ENCODE data around the gene SETBP1. TPM values are rescaled to one million over a fixed set of nuclear protein-coding genes. Genes with fewer than 3 reads are reported as not detected.

The SETBP1 gene
- total RNA-seq, 1 donor from 2014 or later, result 131 TPM

GRCh38 chr18:44701227-44701626 is 20.5 kb downstream of the SETBP1 start:
- peak; percentile 22 for DNase-seq (ENCODE audit: low spot score)
- peaks cover 3% of the 10 kb centered on the region for H3K27me3 Mint-ChIP-seq (ENCODE audit: unreplicated experiment)
- H3K4me1 Mint-ChIP-seq (ENCODE audit: unreplicated experiment), result peaks cover 50% of the 10 kb centered on the region
- H3K4me3 Mint-ChIP-seq (ENCODE audit: unreplicated experiment), result peak overlapping the region; percentile 86
- TF ChIP-seq, protein P1, sequence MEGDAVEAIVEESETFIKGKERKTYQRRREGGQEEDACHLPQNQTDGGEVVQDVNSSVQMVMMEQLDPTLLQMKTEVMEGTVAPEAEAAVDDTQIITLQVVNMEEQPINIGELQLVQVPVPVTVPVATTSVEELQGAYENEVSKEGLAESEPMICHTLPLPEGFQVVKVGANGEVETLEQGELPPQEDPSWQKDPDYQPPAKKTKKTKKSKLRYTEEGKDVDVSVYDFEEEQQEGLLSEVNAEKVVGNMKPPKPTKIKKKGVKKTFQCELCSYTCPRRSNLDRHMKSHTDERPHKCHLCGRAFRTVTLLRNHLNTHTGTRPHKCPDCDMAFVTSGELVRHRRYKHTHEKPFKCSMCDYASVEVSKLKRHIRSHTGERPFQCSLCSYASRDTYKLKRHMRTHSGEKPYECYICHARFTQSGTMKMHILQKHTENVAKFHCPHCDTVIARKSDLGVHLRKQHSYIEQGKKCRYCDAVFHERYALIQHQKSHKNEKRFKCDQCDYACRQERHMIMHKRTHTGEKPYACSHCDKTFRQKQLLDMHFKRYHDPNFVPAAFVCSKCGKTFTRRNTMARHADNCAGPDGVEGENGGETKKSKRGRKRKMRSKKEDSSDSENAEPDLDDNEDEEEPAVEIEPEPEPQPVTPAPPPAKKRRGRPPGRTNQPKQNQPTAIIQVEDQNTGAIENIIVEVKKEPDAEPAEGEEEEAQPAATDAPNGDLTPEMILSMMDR (IDR thresholded peaks at IDR 0.05; ENCODE audit: unreplicated experiment), result no peak
- H3K27ac Mint-ChIP-seq (ENCODE audit: unreplicated experiment), result peak overlapping the region; percentile 89
- peaks cover 38% of the 10 kb centered on the region for H3K36me3 Mint-ChIP-seq (ENCODE audit: low read depth, unreplicated experiment)
- H3K9me3 Mint-ChIP-seq (ENCODE audit: unreplicated experiment), result no peaks in the 10 kb centered on the region

GRCh38 chr18:44702594-44702993 is 21.9 kb downstream of the SETBP1 start:
- Mint-ChIP-seq H3K27ac (ENCODE audit: unreplicated experiment) (no peak overlapping the region), H3K9me3 (ENCODE audit: unreplicated experiment) (no peaks in the 10 kb centered on the region), H3K27me3 (ENCODE audit: unreplicated experiment) (peaks cover 3% of the 10 kb centered on the region), H3K36me3 (ENCODE audit: low read depth, unreplicated experiment) (peaks cover 46% of the 10 kb centered on the region), H3K4me3 (ENCODE audit: unreplicated experiment) (peak overlapping the region; percentile 86), H3K4me1 (ENCODE audit: unreplicated experiment) (peaks cover 45% of the 10 kb centered on the region)
- no peak for DNase-seq (ENCODE audit: low spot score)
- TF ChIP-seq, protein P1 (IDR thresholded peaks at IDR 0.05; ENCODE audit: unreplicated experiment), result no peak

- DNase-seq (ENCODE audit: low spot score), result no peak
- peaks cover 41% of the 10 kb centered on the region for H3K4me1 Mint-ChIP-seq (ENCODE audit: unreplicated experiment)
- peak overlapping the region; percentile 18 for H3K4me3 Mint-ChIP-seq (ENCODE audit: unreplicated experiment)
- peaks cover 50% of the 10 kb centered on the region for H3K36me3 Mint-ChIP-seq (ENCODE audit: low read depth, unreplicated experiment)
- TF ChIP-seq, protein P1 (IDR thresholded peaks at IDR 0.05; ENCODE audit: unreplicated experiment), result no peak
- H3K27me3 Mint-ChIP-seq (ENCODE audit: unreplicated experiment), result peaks cover 5% of the 10 kb centered on the region
- no peaks in the 10 kb centered on the region for H3K9me3 Mint-ChIP-seq (ENCODE audit: unreplicated experiment)
- no peak overlapping the region for H3K27ac Mint-ChIP-seq (ENCODE audit: unreplicated experiment)
Measured at GRCh38 chr18:44704135-44704789, 23.6 kb downstream of the SETBP1 start.

GRCh38 chr18:44705075-44705675 is 24.5 kb downstream of the SETBP1 start:
- H3K9me3 Mint-ChIP-seq (ENCODE audit: unreplicated experiment), result no peaks in the 10 kb centered on the region
- no peak overlapping the region for H3K4me3 Mint-ChIP-seq (ENCODE audit: unreplicated experiment)
- peaks cover 58% of the 10 kb centered on the region for H3K36me3 Mint-ChIP-seq (ENCODE audit: low read depth, unreplicated experiment)
- peaks cover 5% of the 10 kb centered on the region for H3K27me3 Mint-ChIP-seq (ENCODE audit: unreplicated experiment)
- H3K4me1 Mint-ChIP-seq (ENCODE audit: unreplicated experiment), result peaks cover 33% of the 10 kb centered on the region
- TF ChIP-seq, protein P1 (IDR thresholded peaks at IDR 0.05; ENCODE audit: unreplicated experiment), result no peak
- no peak overlapping the region for H3K27ac Mint-ChIP-seq (ENCODE audit: unreplicated experiment)
- DNase-seq (ENCODE audit: low spot score), result no peak

DNA sequence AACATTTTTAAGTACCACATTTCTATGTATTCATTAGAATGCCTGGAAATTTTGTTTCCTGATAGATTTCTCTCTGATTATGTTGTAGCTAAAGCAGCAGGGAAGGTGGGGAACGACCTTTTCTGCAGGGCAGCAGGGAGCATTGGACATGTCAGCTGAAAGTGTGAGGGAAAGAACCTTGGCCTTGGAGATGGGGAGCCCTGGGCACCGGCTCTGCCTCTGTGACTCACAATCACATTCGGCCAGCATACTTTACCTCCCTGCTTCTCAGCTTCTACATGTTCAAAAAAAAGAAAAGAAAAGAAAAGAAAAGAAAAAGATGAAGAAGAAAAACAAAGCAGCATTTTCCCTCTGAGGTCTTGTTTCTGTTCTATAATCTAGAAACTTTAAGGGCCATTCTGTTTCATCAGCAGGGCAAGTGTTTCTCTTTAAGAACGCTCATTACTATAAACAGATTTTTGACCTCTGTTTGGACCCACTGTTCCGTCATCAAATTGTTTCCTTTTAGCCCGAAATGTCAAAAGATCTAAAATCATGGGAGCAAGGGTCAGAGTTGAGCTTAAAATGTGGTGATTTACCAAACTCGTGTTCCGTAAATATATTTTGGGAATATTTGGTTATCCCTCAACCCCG is 27.9 kb downstream of the SETBP1 start:
- Mint-ChIP-seq H3K4me1 (ENCODE audit: unreplicated experiment) (peaks cover 30% of the 10 kb centered on the region), H3K27me3 (ENCODE audit: unreplicated experiment) (peaks cover 6% of the 10 kb centered on the region), H3K36me3 (ENCODE audit: low read depth, unreplicated experiment) (peaks cover 62% of the 10 kb centered on the region), H3K4me3 (ENCODE audit: unreplicated experiment) (peak overlapping the region; percentile 44), H3K9me3 (ENCODE audit: unreplicated experiment) (no peaks in the 10 kb centered on the region), H3K27ac (ENCODE audit: unreplicated experiment) (no peak overlapping the region)
- no peak for DNase-seq (ENCODE audit: low spot score)
- TF ChIP-seq, protein P1 (IDR thresholded peaks at IDR 0.05; ENCODE audit: unreplicated experiment), result no peak

Measured in endothelial cell (in vitro differentiated cells).